ENCODE results near the gene RSRC1. TPM values are rescaled to one million over a fixed set of nuclear protein-coding genes. Genes with fewer than 3 reads are reported as not detected.

RSRC1 gene
- total and polyA plus RNA-seq, 2 of the 8 experiments (the other 6 are each of a cell fraction or from before 2014, with no cell fraction given) = 2.0 to 27.9 TPM

DNA sequence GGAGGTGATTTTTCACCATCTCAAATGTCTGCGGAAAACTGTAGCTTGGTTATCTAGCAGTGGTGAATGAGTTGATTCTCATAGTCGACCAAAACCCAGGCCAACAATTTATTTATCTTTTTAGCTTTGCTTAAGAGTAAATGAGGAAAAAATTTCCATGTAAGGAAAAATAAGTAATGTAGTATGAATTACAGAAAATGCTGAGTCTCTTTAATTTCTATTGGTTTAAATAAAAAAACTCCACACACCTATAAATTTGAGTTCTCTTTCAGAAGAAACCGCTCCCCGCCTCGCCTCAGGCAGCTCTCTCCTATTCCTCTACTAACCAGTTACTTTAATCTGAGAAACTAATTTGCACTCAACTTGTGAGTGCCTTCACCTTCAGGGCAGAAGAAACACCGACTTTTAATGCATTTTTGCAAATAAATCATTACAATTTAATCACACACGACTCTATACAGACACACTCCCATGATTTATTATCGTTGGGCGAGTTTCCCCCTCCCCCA, 540 bp upstream of the RSRC1 start:
- H3K9ac ChIP-seq (replicated peaks in 1 of 4; ENCODE audit: extremely low read depth in 1 of 4, low read depth in 3 of 4, low read length in 3 of 4) = peak overlapping the region in 2 of 4 experiments; percentile 6 to 14; a peak in 2 of 7 replicates
- 3% methylated on average over 9 of the region's 9 CpGs; no CpG with 5 or more reads in 1 of the 2 experiments for WGBS, 2 experiments (ENCODE audit: extremely low coverage in 1 of 2, insufficient coverage in 1 of 2, insufficient read length in 1 of 2, insufficient replicate concordance in 2 of 2, low coverage in 1 of 2, low lambda C conversion rate in 2 of 2, missing lambda C conversion rate in 1 of 2)
- TF ChIP-seq, protein P1, sequence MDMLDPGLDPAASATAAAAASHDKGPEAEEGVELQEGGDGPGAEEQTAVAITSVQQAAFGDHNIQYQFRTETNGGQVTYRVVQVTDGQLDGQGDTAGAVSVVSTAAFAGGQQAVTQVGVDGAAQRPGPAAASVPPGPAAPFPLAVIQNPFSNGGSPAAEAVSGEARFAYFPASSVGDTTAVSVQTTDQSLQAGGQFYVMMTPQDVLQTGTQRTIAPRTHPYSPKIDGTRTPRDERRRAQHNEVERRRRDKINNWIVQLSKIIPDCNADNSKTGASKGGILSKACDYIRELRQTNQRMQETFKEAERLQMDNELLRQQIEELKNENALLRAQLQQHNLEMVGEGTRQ (IDR thresholded peaks at IDR 0.05; ENCODE audit: low read length) = no peak
- TF ChIP-seq CTBP2 (IDR thresholded peaks at IDR 0.05; ENCODE audit: borderline replicate concordance, insufficient read depth, insufficient read length, low read length) (no peak), RXRA (IDR thresholded peaks at IDR 0.05; ENCODE audit: insufficient read depth, low read depth, low read length) (no peak), RNF2 (IDR thresholded peaks at IDR 0.05; ENCODE audit: borderline replicate concordance, low read depth, low read length, missing control alignments, poor library complexity, severe bottlenecking) (no peak), POLR2A (IDR thresholded peaks at IDR 0.05; ENCODE audit: control extremely low read depth in 1 of 2, low read depth in 2 of 2, low read length in 2 of 2) (no peak), SAP30 (IDR thresholded peaks at IDR 0.05; ENCODE audit: insufficient read depth, insufficient replicate concordance, low read length) (no peak), POU5F1 (IDR thresholded peaks at IDR 0.05; ENCODE audit: low read depth, low read length) (no peak), YY1 (IDR thresholded peaks at IDR 0.05; ENCODE audit: low read depth, low read length) (no peak), RFX5 (IDR thresholded peaks at IDR 0.05; ENCODE audit: borderline replicate concordance, low read depth, low read length) (no peak), GTF2F1 (IDR thresholded peaks at IDR 0.05; ENCODE audit: borderline replicate concordance, low read depth, low read length) (no peak)

More for the DNA sequence above, 540 bp upstream of the RSRC1 start:
- Histone ChIP-seq H3K9me3 (ENCODE audit: insufficient read depth in 2 of 2, low read depth in 1 of 2, low read length in 1 of 2) (no peaks in the 10 kb centered on the region), H2AFZ (ENCODE audit: low read length) (peak overlapping the region; percentile 84), H2BK15ac (ENCODE audit: low read length) (no peak overlapping the region), H2BK120ac (replicated peaks; ENCODE audit: low read depth, low read length) (no peak overlapping the region), H3K4me2 (ENCODE audit: insufficient read depth in 1 of 2, low read depth in 2 of 2, low read length in 2 of 2) (peak overlapping the region; percentile 80 to 92), H4K5ac (ENCODE audit: insufficient read length, low read depth, low read length) (no peak overlapping the region), H3K4me3 (ENCODE audit: extremely low read depth in 1 of 4, insufficient read depth in 2 of 4, low read depth in 3 of 4, low read length in 4 of 4) (peak overlapping the region; percentile 87 to 95 (median 92)), H2BK20ac (ENCODE audit: low read length) (no peak overlapping the region), H2BK12ac (ENCODE audit: low read depth, low read length) (no peak overlapping the region), H3K36me3 (ENCODE audit: control insufficient read depth in 2 of 4, insufficient read depth in 4 of 4, low read length in 3 of 4) (no peaks in the 10 kb centered on the region), H3K4me1 (replicated peaks in 1 of 4; ENCODE audit: control insufficient read depth in 3 of 4, insufficient read depth in 4 of 4, low read length in 3 of 4) (peaks cover 0 to 14% (median 3%) of the 10 kb centered on the region in 4 experiments; a peak in 5 of 7 replicates), H2BK5ac (ENCODE audit: low read depth, low read length) (no peak overlapping the region), H4K20me1 (replicated peaks in 1 of 2; ENCODE audit: control insufficient read depth in 1 of 2, insufficient read depth in 2 of 2, low read length in 2 of 2) (peaks cover 0 to 6% of the 10 kb centered on the region in 2 experiments), H3K14ac (ENCODE audit: insufficient read length) (no peak overlapping the region), H3K4ac (replicated peaks; ENCODE audit: insufficient read length, low read depth, low read length) (no peak overlapping the region), H3K18ac (ENCODE audit: extremely low read depth, low read length) (no peak overlapping the region), H3K27ac (ENCODE audit: low read depth, low read length) (no peak overlapping the region), H3K23ac (ENCODE audit: insufficient read length) (no peak overlapping the region), H4K91ac (replicated peaks; ENCODE audit: insufficient read length, low read length) (no peak overlapping the region), H3K23me2 (ENCODE audit: low read depth, low read length) (peaks cover 29% of the 10 kb centered on the region; the same call in 1 of the 2 replicates), H3K27me3 (replicated peaks in 1 of 4; ENCODE audit: control insufficient read depth in 3 of 4, extremely low read depth in 1 of 4, insufficient read depth in 3 of 4, low read length in 3 of 4) (peaks cover 26 to 51% (median 42%) of the 10 kb centered on the region in 4 experiments), H3K56ac (replicated peaks; ENCODE audit: insufficient read length, low read depth, low read length) (no peak overlapping the region), H2AK5ac (ENCODE audit: low read depth, low read length) (no peak overlapping the region), H4K8ac (ENCODE audit: extremely low read depth, insufficient read depth, low read length) (no peak overlapping the region), H3K79me1 (ENCODE audit: low read depth, low read length) (no peaks in the 10 kb centered on the region; the same call in 1 of the 2 replicates), H3K79me2 (ENCODE audit: control insufficient read depth in 1 of 2, insufficient read depth in 2 of 2, low read length in 2 of 2) (peaks cover 0 to 30% of the 10 kb centered on the region in 2 experiments; a peak in 2 of 4 replicates)
- ChIA-PET POLR2A (ENCODE audit: partially characterized antibody) (interaction anchor here (0.6 to 1.8 kb wide), 6 partner anchors 11 to 50 kb away, joined by 3 to 11 read pairs (median 4); no protein-coding TSS in a partner anchor), CTCF (ENCODE audit: partially characterized antibody) (interaction anchor here (1.1 to 5.7 kb wide), 8 partner anchors 10 to 504 kb away, joined by 3 to 43 read pairs (median 4); no protein-coding TSS in a partner anchor)
- DNase-seq (ENCODE audit: low read depth in 1 of 2, low spot score in 2 of 2) (no peak), FAIRE-seq (no peak)

Data from H1 (cell line).